SKM-1 treated with dmso at 0.1 percent for 144 hours (cell line): Measurements from ENCODE around the gene CPT1A.

Source experiments
- DNase-seq: peaks from one replicate; lab custom pipeline; 2025; ENCODE audit not compliant: unreplicated experiment; lab: John Stamatoyannopoulos, UW

The CPT1A gene

DNA sequence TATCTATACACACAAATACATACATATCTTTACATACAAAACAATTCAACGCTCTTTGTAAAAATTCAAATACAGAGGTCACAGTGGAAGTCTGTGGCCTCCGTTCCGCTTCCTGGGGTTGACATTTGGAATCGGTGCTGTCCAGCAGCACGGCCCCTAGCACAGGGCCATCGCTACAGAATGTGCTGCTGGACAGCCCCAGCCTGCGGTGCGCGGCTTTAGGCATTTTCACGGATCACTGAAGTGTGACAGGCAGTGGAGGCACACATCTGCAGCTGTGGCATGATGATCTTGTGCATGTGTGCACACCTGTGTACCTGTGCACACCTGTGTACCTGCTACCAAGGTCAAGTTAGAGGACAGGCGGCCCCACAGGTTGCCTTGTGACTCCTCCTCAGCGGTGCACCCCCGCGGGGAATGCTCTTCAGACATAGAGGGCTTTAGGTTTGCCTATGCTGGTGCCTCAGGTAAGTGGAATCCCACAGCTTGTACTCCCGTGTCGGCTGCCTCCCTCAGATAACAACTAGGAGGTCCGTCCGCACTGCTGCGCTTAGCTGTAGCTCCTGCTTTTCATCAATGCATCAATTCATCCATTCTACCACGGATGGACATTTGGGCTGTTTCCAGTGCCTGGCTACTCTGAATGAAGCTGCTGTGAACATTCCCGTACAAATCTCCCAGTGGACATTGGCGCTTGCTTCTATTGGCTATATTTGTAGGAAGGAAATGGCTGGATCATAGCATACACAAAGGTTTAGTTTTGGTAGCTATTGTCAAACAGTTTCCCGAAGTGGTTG is 127.5 kb downstream of the CPT1A start:
- DNase-seq: no peak

DNA sequence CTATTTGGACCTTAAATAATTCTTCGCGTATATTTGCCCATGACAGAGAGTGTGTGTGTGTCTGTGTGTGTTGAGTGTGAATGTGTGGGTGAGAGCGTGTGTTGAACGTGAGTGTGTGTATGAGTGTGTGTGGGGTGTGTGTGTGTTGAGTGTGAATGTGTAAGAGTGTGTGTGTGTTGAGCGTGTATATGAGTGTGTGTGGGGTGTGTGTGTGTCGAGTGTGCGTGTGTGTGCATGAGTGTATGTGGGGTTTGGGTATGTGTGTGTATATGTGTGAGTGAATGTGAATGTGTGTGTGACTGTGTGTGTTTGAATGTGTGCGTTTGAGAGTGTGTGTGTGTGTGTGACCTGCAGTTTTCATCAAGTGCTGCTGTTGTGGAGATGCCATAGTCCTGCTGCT is 130.6 kb downstream of the CPT1A start:
- DNase-seq: no peak

- DNase-seq: no peak
Observed at GRCh38 chr11:68710409-68710808, 131.3 kb downstream of the CPT1A start.

GRCh38 chr11:68709062-68709461 is 132.7 kb downstream of the CPT1A start:
- DNase-seq: no peak

GRCh38 chr11:68707527-68707926 is 134.2 kb downstream of the CPT1A start:
- no peak for DNase-seq

GRCh38 chr11:68704887-68705286 is 136.8 kb downstream of the CPT1A start:
- no peak for DNase-seq
